ENCODE measurements around the gene LCN2. TPM values are rescaled to one million over a fixed set of nuclear protein-coding genes. Genes with fewer than 3 reads are reported as not detected.
"Not testable (repeated sequence)": the region's sequence is repeated elsewhere in the genome, so short reads cannot be mapped to it uniquely, and the experiment has no call there.

The LCN2 gene
- total RNA-seq, 1 experiment from 2014 or later: not detected

- not testable (repeated sequence) for H3K27ac ChIP-seq (ENCODE audit: low read length); H3K4me3 ChIP-seq (ENCODE audit: low read length); H2AFZ ChIP-seq (ENCODE audit: low read length); H4K20me1 ChIP-seq (ENCODE audit: insufficient read depth, low read depth, low read length); H3K9me2 ChIP-seq (replicated peaks; ENCODE audit: insufficient read depth, low read length); DNase-seq; H3K9me3 ChIP-seq (ENCODE audit: low read length); H3K27me3 ChIP-seq (ENCODE audit: low read length); H3K4me1 ChIP-seq (ENCODE audit: low read length); H3K79me2 ChIP-seq (ENCODE audit: low read length); H3K9ac ChIP-seq (ENCODE audit: low read length); H3K4me2 ChIP-seq (ENCODE audit: low read depth, low read length, poor library complexity, severe bottlenecking)
- H3K36me3 ChIP-seq (ENCODE audit: insufficient read depth, low read length): peaks cover 21% of the 10 kb centered on the region
These were observed 37.5 kb upstream of the LCN2 start for GRCh38 chr9:128111726-128112125.

- Histone ChIP-seq H3K9me3 (ENCODE audit: low read length) (no peaks in the 10 kb centered on the region), H3K9me2 (replicated peaks; ENCODE audit: insufficient read depth, low read length) (no peaks in the 10 kb centered on the region), H2AFZ (ENCODE audit: low read length) (no peak overlapping the region), H3K9ac (ENCODE audit: low read length) (no peak overlapping the region), H3K4me1 (ENCODE audit: low read length) (0 out of 2 replicates have a peak, but pooled peaks cover 2% of the 10 kb centered on the region), H3K79me2 (ENCODE audit: low read length) (no peaks in the 10 kb centered on the region), H3K4me2 (ENCODE audit: low read depth, low read length, poor library complexity, severe bottlenecking) (no peak overlapping the region), H4K20me1 (ENCODE audit: insufficient read depth, low read depth, low read length) (no peaks in the 10 kb centered on the region), H3K4me3 (ENCODE audit: low read length) (no peak overlapping the region), H3K27ac (ENCODE audit: low read length) (no peak overlapping the region), H3K36me3 (ENCODE audit: insufficient read depth, low read length) (peaks cover 17% of the 10 kb centered on the region), H3K27me3 (ENCODE audit: low read length) (no peaks in the 10 kb centered on the region)
- peak; percentile 44 for DNase-seq
These were observed 35.5 kb upstream of the LCN2 start for GRCh38 chr9:128113526-128114325.

- DNase-seq: peak; percentile 38
- H3K36me3 ChIP-seq (ENCODE audit: insufficient read depth, low read length): peaks cover 13% of the 10 kb centered on the region
- H2AFZ ChIP-seq (ENCODE audit: low read length): no peak overlapping the region
- no peak overlapping the region for H3K4me2 ChIP-seq (ENCODE audit: low read depth, low read length, poor library complexity, severe bottlenecking)
- H3K79me2 ChIP-seq (ENCODE audit: low read length): no peaks in the 10 kb centered on the region
- H4K20me1 ChIP-seq (ENCODE audit: insufficient read depth, low read depth, low read length): no peaks in the 10 kb centered on the region
- no peaks in the 10 kb centered on the region for H3K9me3 ChIP-seq (ENCODE audit: low read length)
- H3K27ac ChIP-seq (ENCODE audit: low read length): no peak overlapping the region
- no peaks in the 10 kb centered on the region for H3K9me2 ChIP-seq (replicated peaks; ENCODE audit: insufficient read depth, low read length)
- no peaks in the 10 kb centered on the region for H3K27me3 ChIP-seq (ENCODE audit: low read length)
- no peak overlapping the region for H3K9ac ChIP-seq (ENCODE audit: low read length)
- 0 out of 2 replicates have a peak, but pooled peaks cover 2% of the 10 kb centered on the region for H3K4me1 ChIP-seq (ENCODE audit: low read length)
- H3K4me3 ChIP-seq (ENCODE audit: low read length): no peak overlapping the region
These were observed 34.7 kb upstream of the LCN2 start for GRCh38 chr9:128114326-128115186.

GRCh38 chr9:128115187-128116103 lies 33.8 kb upstream of the LCN2 start:
- Histone ChIP-seq H4K20me1 (ENCODE audit: insufficient read depth, low read depth, low read length) (no peaks in the 10 kb centered on the region), H3K4me2 (ENCODE audit: low read depth, low read length, poor library complexity, severe bottlenecking) (no peak overlapping the region), H2AFZ (ENCODE audit: low read length) (no peak overlapping the region), H3K9ac (ENCODE audit: low read length) (no peak overlapping the region), H3K27ac (ENCODE audit: low read length) (no peak overlapping the region), H3K9me2 (replicated peaks; ENCODE audit: insufficient read depth, low read length) (no peaks in the 10 kb centered on the region), H3K79me2 (ENCODE audit: low read length) (no peaks in the 10 kb centered on the region), H3K9me3 (ENCODE audit: low read length) (no peaks in the 10 kb centered on the region), H3K27me3 (ENCODE audit: low read length) (no peaks in the 10 kb centered on the region), H3K36me3 (ENCODE audit: insufficient read depth, low read length) (peaks cover 13% of the 10 kb centered on the region), H3K4me3 (ENCODE audit: low read length) (no peak overlapping the region), H3K4me1 (ENCODE audit: low read length) (0 out of 2 replicates have a peak, but pooled peaks cover 2% of the 10 kb centered on the region)
- DNase-seq: no peak

- Histone ChIP-seq H4K20me1 (ENCODE audit: insufficient read depth, low read depth, low read length) (no peaks in the 10 kb centered on the region), H2AFZ (ENCODE audit: low read length) (no peak overlapping the region), H3K9me3 (ENCODE audit: low read length) (no peaks in the 10 kb centered on the region), H3K9me2 (replicated peaks; ENCODE audit: insufficient read depth, low read length) (no peaks in the 10 kb centered on the region), H3K9ac (ENCODE audit: low read length) (no peak overlapping the region), H3K4me2 (ENCODE audit: low read depth, low read length, poor library complexity, severe bottlenecking) (no peak overlapping the region), H3K4me1 (ENCODE audit: low read length) (0 out of 2 replicates have a peak, but pooled peaks cover 2% of the 10 kb centered on the region), H3K27ac (ENCODE audit: low read length) (no peak overlapping the region), H3K36me3 (ENCODE audit: insufficient read depth, low read length) (peaks cover 13% of the 10 kb centered on the region), H3K79me2 (ENCODE audit: low read length) (no peaks in the 10 kb centered on the region), H3K4me3 (ENCODE audit: low read length) (no peak overlapping the region), H3K27me3 (ENCODE audit: low read length) (no peaks in the 10 kb centered on the region)
- no peak for DNase-seq
These were observed 32.9 kb upstream of the LCN2 start for GRCh38 chr9:128116104-128117083.

GRCh38 chr9:128117613-128118471 lies 31.4 kb upstream of the LCN2 start:
- no peaks in the 10 kb centered on the region for H3K9me3 ChIP-seq (ENCODE audit: low read length)
- no peak overlapping the region for H2AFZ ChIP-seq (ENCODE audit: low read length)
- H3K79me2 ChIP-seq (ENCODE audit: low read length): no peaks in the 10 kb centered on the region
- H3K4me1 ChIP-seq (ENCODE audit: low read length): 0 out of 2 replicates have a peak, but pooled peaks cover 2% of the 10 kb centered on the region
- H3K36me3 ChIP-seq (ENCODE audit: insufficient read depth, low read length): peaks cover 13% of the 10 kb centered on the region
- no peaks in the 10 kb centered on the region for H4K20me1 ChIP-seq (ENCODE audit: insufficient read depth, low read depth, low read length)
- H3K27me3 ChIP-seq (ENCODE audit: low read length): no peaks in the 10 kb centered on the region
- no peak overlapping the region for H3K4me2 ChIP-seq (ENCODE audit: low read depth, low read length, poor library complexity, severe bottlenecking)
- H3K27ac ChIP-seq (ENCODE audit: low read length): no peak overlapping the region
- H3K4me3 ChIP-seq (ENCODE audit: low read length): no peak overlapping the region
- H3K9ac ChIP-seq (ENCODE audit: low read length): no peak overlapping the region
- H3K9me2 ChIP-seq (replicated peaks; ENCODE audit: insufficient read depth, low read length): no peaks in the 10 kb centered on the region
- peak; percentile 98 for DNase-seq

All from Karpas-422 (cell line).